ENCODE measurements around the gene NUCB1. TPM values are rescaled to one million over a fixed set of nuclear protein-coding genes. Genes with fewer than 3 reads are reported as not detected.
A peak's percentile ranks its signal among the peaks of the same experiment; 100 is the strongest.
"Not testable (repeated sequence)": the region's sequence is repeated elsewhere in the genome, so short reads cannot be mapped to it uniquely, and the experiment has no call there.

The NUCB1 gene
- total and polyA plus RNA-seq, 10 donors, result 67.6 to 321 (median 237) TPM

DNA sequence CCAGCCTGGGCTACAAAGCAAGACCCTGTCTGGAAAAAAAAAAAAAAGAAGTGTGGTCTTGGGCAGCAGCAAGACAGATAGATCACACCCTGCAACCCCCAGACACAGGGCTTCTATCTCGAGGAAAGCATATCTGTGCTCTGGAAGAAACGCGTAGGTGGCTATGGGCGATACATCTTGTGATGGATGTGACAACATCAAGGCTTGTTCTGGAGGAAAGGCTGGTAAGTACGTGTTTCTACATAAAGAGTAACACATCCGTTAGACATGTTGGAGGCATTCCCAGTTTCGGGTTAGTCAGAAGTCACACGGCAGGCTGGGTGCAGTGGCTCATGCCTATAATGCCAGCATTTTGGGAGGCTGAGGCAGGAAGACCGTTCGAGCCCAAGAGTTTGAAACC is 26.8 kb downstream of the NUCB1 start:
- TF ChIP-seq POLR2AphosphoS5 (IDR thresholded peaks at IDR 0.05) (peak in 1 of 3 donors; percentile 77), POLR2A (IDR thresholded peaks at IDR 0.05) (no peak)
- no peak for DNase-seq
- 29 to 48% (median 30%) methylated on average over 10 of the region's 10 CpGs for WGBS, 5 donors
- Histone ChIP-seq H3K9me3 (no peaks in the 10 kb centered on the region), H3K27ac (peak overlapping the region in 2 of 8 donors; percentile 33 to 39), H3K4me1 (peaks cover 0 to 7% (median 0%) of the 10 kb centered on the region in 6 donors), H3K4me3 (no peak overlapping the region), H3K36me3 (peaks cover 0 to 24% (median 14%) of the 10 kb centered on the region in 6 donors), H3K27me3 (replicated peaks in 1 of 7) (peaks cover 0 to 2% (median 0%) of the 10 kb centered on the region in 7 donors)
- intact Hi-C loops (cut with DNase I; ENCODE audit: low total_unique reads), result no loop called here

DNA sequence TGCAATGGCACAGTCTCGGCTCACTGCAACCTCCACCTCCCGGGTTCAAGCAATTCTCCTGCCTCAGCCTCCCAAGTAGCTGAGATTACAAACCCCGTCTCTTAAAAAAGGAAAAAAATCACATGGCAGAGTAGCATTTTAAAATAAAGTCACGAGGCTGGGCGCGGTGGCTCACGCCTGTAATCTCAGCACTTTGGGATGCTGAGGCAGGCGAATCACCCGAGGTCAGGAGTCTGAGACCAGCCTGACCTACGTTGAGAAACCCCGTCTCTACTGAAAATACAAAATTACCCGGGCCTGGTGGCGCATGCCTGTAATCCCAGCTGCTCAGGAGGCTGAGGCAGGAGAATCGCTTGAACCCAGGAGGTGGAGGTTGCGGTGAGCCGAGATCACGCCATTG is 27.6 kb downstream of the NUCB1 start:
- WGBS, 5 donors, result 90 to 94% (median 93%) methylated on average over 17 of the region's 17 CpGs

DNA sequence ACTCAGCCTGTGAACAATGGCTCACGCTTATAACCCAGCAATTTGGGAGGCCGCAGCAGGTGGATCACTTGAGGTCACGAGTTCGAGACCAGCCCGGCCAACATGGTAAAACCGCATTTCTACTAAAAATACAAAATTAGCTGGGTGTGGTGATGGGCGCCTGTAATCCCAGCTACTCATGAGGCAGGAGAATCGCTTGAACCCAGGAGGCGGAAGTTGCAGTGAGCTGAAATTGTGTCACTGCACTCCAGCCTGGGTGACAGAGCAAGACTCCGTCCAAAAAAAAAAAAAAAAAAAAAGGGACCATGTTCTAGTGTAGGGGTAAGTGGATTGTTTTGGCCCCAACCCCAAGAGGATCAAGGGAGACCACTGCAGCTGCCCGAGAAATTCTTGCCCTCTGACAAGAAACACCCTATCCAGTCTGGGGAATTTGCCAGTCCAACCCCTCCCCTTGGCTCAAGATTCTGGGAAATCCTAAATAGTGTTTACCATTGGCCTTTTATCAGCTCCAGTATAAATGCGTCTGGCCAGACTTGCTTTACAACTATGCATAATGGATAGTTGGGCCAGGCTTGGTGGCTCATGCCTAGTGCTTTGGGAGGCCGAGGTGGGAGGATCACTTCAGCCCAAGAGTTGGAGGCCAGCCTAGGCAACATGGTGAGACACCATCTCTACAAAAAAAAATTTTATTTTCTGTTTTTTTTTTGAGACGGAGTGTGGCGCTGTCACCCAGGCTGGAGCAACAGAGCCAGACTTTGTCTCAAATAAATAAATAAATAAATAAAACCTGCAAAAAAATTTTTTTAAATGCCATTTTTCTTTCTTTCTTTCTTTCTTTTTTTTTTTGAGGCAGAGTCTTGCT is 28.3 kb downstream of the NUCB1 start:
- WGBS, 5 donors, result 85 to 92% (median 90%) methylated on average over 15 of the region's 15 CpGs
- peaks cover 0 to 9% (median 1%) of the 10 kb centered on the region in 6 donors for H3K36me3 ChIP-seq
- H3K4me1 ChIP-seq, result peaks cover 0 to 18% (median 6%) of the 10 kb centered on the region in 6 donors
- no peak for DNase-seq
- no peak for TF ChIP-seq POLR2AphosphoS5 (IDR thresholded peaks at IDR 0.05)
- TF ChIP-seq POLR2A (IDR thresholded peaks at IDR 0.05), result no peak
- TF ChIP-seq, protein P1, sequence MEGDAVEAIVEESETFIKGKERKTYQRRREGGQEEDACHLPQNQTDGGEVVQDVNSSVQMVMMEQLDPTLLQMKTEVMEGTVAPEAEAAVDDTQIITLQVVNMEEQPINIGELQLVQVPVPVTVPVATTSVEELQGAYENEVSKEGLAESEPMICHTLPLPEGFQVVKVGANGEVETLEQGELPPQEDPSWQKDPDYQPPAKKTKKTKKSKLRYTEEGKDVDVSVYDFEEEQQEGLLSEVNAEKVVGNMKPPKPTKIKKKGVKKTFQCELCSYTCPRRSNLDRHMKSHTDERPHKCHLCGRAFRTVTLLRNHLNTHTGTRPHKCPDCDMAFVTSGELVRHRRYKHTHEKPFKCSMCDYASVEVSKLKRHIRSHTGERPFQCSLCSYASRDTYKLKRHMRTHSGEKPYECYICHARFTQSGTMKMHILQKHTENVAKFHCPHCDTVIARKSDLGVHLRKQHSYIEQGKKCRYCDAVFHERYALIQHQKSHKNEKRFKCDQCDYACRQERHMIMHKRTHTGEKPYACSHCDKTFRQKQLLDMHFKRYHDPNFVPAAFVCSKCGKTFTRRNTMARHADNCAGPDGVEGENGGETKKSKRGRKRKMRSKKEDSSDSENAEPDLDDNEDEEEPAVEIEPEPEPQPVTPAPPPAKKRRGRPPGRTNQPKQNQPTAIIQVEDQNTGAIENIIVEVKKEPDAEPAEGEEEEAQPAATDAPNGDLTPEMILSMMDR (IDR thresholded peaks at IDR 0.05 in 8 of 11, conservative IDR thresholded peaks at IDR 0.05 in 3 of 11), result no peak
- H3K27me3 ChIP-seq (replicated peaks in 1 of 7), result peaks cover 0 to 16% (median 0%) of the 10 kb centered on the region in 7 donors
- intact Hi-C loops (cut with DNase I; ENCODE audit: low total_unique reads), result no loop called here
- no peak overlapping the region for H3K27ac ChIP-seq
- no peak overlapping the region for H3K4me3 ChIP-seq
- H3K9me3 ChIP-seq, result no peaks in the 10 kb centered on the region

More for the DNA sequence above, 27.6 kb downstream of the NUCB1 start:
- DNase-seq; H3K27ac ChIP-seq; H3K9me3 ChIP-seq; H3K4me3 ChIP-seq; intact Hi-C loops (cut with DNase I; ENCODE audit: low total_unique reads): not testable (repeated sequence)
- Histone ChIP-seq H3K36me3 (peaks cover 0 to 16% (median 8%) of the 10 kb centered on the region in 6 donors), H3K27me3 (replicated peaks in 1 of 7) (peaks cover 0 to 10% (median 0%) of the 10 kb centered on the region in 7 donors), H3K4me1 (peaks cover 0 to 11% (median under 1%) of the 10 kb centered on the region in 6 donors)

DNA sequence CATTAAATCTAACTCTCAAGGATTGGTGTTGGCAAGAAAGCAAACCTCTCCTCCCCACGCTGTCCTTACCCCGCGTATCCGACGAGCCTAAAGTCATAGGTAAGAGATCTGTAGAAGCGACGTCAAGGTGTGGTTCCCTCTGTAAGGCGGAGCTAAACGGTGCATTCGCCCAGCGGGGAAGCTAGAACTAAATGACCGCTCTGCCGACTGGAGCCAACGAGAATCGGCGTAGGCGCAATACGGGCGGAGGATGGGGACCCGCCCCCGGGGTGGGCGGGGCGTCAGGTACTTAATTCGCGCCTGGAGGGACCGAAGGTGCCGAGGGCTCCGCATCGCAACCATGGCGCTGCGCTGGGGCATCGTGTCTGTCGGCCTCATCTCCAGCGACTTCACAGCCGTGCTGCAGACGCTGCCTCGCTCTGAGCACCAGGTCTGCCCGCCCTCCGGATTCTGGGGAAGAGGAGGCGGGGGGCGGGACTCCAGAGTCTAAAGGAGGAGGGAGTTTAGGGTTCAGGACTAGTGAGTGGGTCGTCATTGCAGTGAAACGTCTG is 33.3 kb downstream of the NUCB1 start, which contains the start of gene DHDH:
Gene DHDH, plus strand, starts transcription at position 318 of the 551 bp plus-strand sequence. Its CDS starts 23 bp downstream, at position 341.
- intact Hi-C loops (cut with DNase I; ENCODE audit: low total_unique reads), result no loop called here
- TF ChIP-seq, protein P1 (IDR thresholded peaks at IDR 0.05 in 8 of 11, conservative IDR thresholded peaks at IDR 0.05 in 3 of 11), result peak in 2 of 11 experiments; percentile 6 to 19
- TF ChIP-seq POLR2A (IDR thresholded peaks at IDR 0.05) (no peak), POLR2AphosphoS5 (IDR thresholded peaks at IDR 0.05) (peak; percentile 73 to 83 (median 80))
- Histone ChIP-seq H3K9me3 (no peaks in the 10 kb centered on the region), H3K27ac (peak within 1 kb of the TSS; percentile 13 to 70 (median 62)), H3K27me3 (replicated peaks in 1 of 7) (peaks cover 0 to 19% (median 0%) of the 10 kb centered on the region in 7 donors), H3K4me1 (peaks cover 6 to 25% (median 17%) of the 10 kb centered on the region in 6 donors), H3K4me3 (peak within 1 kb of the TSS; percentile 32 to 71 (median 42)), H3K36me3 (no peaks in the 10 kb centered on the region)
- DNase-seq, result peak; percentile 94
- WGBS, 5 donors, result 0 to 1% (median 1%) methylated on average over 30 to 43 of the region's 43 CpGs

Data from spleen (tissue), 11 donors.